A673 (cell line): ENCODE data around the gene PCARE. TPM values are rescaled to one million over a fixed set of nuclear protein-coding genes. Genes with fewer than 3 reads are reported as not detected.

Experiments
- BruUV-seq: library from RNA; stranded (reverse); fragments of 400-500 nt; replicated peaks from 2 replicates; lab custom pipeline; 2021; lab: Mats Ljungman, UMichigan
- CTCF ChIA-PET: fragments of 300-600 bp; sonication (Branson Sonifier 250); formaldehyde crosslinking; loops from one replicate; lab custom pipeline; 2022; ENCODE audit warnings: antibody characterized with exemption; lab: Charles Lee
- POLR2A ChIA-PET: fragments of 300-600 bp; sonication (Branson Sonifier 250); formaldehyde crosslinking; loops from one replicate; lab custom pipeline; 2022; ENCODE audit warnings: antibody characterized with exemption; ENCODE audit not compliant: low non-redundant PET; lab: Charles Lee
- DNase-seq: peaks from one replicate; pipeline ENCODE4 v3.0.0-alpha.2; 2015; ENCODE audit warnings: low spot score
- H3K27ac ChIP-seq: fragments of 200-600 bp; sonication (generic); 2 replicates; pipeline ENCODE4 v1.5.1; 2016; ENCODE audit warnings: mixed run types, low read depth, mild to moderate bottlenecking, mixed read lengths, antibody characterized with exemption, low read length; ENCODE audit not compliant: poor library complexity, severe bottlenecking
- H3K27me3 ChIP-seq: fragments of 200-600 bp; sonication (generic); replicated peaks from 2 replicates; pipeline ENCODE4 v1.6.1; 2017; ENCODE audit warnings: mixed run types, low read depth, mild to moderate bottlenecking, mixed read lengths, antibody characterized with exemption, low read length; ENCODE audit not compliant: insufficient read depth, poor library complexity
- H3K36me3 ChIP-seq: fragments of 200-600 bp; sonication (generic); 2 replicates; pipeline ENCODE4 v1.6.1; 2016; ENCODE audit warnings: mixed run types, mild to moderate bottlenecking, mixed read lengths, antibody characterized with exemption, low read length; ENCODE audit not compliant: insufficient read depth, poor library complexity, severe bottlenecking
- H3K4me1 ChIP-seq: fragments of 200-600 bp; sonication (generic); 2 replicates; pipeline ENCODE4 v1.6.1; 2017; ENCODE audit warnings: mixed run types, mild to moderate bottlenecking, mixed read lengths, antibody characterized with exemption, low read length; ENCODE audit not compliant: insufficient read depth, poor library complexity, severe bottlenecking
- H3K4me3 ChIP-seq: fragments of 200-600 bp; sonication (generic); 2 replicates; pipeline ENCODE4 v1.5.1; 2016; ENCODE audit warnings: low read depth, mixed run types, mild to moderate bottlenecking, mixed read lengths, low read length; ENCODE audit not compliant: poor library complexity, severe bottlenecking
- H3K9me3 ChIP-seq: fragments of 200-600 bp; sonication (generic); 2 replicates; pipeline ENCODE4 v1.6.1; 2016; ENCODE audit warnings: mixed run types, low read depth, mild to moderate bottlenecking, mixed read lengths, antibody characterized with exemption, low read length; ENCODE audit not compliant: poor library complexity, severe bottlenecking
- EZH2 ChIP-seq: fragments of 200-600 bp; sonication (generic); IDR thresholded peaks from 2 replicates; pipeline ENCODE4 v1.6.1; 2017; ENCODE audit warnings: borderline replicate concordance, low read depth, mild to moderate bottlenecking, mixed read lengths, antibody characterized with exemption, low read length; ENCODE audit not compliant: poor library complexity, severe bottlenecking
- intact Hi-C: fragments of 100-400 bp; cut with micrococcal nuclease; formaldehyde crosslinking; loops from one replicate; pipeline ENCODE4 v1.10.0; 2022; ENCODE audit not compliant: unreplicated experiment
- total RNA-seq: library from RNA; stranded (reverse); gene quantifications from 2 replicates; pipeline ENCODE4 v1.2.3, GENCODE V29; 2021
- TF ChIP-seq, protein P1 (sequence below): fragments of 300-800, 200-600 bp; sonication (generic); conservative IDR thresholded peaks from 2 replicates; pipeline ENCODE4 v1.5.1; 2017; ENCODE audit warnings: low read depth, mild to moderate bottlenecking, antibody characterized with exemption, low read length, moderate library complexity, mixed read lengths

The PCARE gene
- total RNA-seq, 1 experiment from 2014 or later: not detected

GRCh38 chr2:29024882-29025430, 49.4 kb downstream of the PCARE start:
- no peaks in the 10 kb centered on the region for H3K4me1 ChIP-seq
- TF ChIP-seq, protein P1, sequence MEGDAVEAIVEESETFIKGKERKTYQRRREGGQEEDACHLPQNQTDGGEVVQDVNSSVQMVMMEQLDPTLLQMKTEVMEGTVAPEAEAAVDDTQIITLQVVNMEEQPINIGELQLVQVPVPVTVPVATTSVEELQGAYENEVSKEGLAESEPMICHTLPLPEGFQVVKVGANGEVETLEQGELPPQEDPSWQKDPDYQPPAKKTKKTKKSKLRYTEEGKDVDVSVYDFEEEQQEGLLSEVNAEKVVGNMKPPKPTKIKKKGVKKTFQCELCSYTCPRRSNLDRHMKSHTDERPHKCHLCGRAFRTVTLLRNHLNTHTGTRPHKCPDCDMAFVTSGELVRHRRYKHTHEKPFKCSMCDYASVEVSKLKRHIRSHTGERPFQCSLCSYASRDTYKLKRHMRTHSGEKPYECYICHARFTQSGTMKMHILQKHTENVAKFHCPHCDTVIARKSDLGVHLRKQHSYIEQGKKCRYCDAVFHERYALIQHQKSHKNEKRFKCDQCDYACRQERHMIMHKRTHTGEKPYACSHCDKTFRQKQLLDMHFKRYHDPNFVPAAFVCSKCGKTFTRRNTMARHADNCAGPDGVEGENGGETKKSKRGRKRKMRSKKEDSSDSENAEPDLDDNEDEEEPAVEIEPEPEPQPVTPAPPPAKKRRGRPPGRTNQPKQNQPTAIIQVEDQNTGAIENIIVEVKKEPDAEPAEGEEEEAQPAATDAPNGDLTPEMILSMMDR: no peak
- TF ChIP-seq EZH2: no peak
- CTCF ChIA-PET: no interaction called here
- no peak overlapping the region for H3K27ac ChIP-seq
- BruUV-seq: no TSS peak
- H3K9me3 ChIP-seq: no peaks in the 10 kb centered on the region
- POLR2A ChIA-PET: no interaction called here
- intact Hi-C loops: no loop called here
- DNase-seq: no peak
- no peak overlapping the region for H3K4me3 ChIP-seq
- H3K36me3 ChIP-seq: no peaks in the 10 kb centered on the region
- no peaks in the 10 kb centered on the region for H3K27me3 ChIP-seq

DNA sequence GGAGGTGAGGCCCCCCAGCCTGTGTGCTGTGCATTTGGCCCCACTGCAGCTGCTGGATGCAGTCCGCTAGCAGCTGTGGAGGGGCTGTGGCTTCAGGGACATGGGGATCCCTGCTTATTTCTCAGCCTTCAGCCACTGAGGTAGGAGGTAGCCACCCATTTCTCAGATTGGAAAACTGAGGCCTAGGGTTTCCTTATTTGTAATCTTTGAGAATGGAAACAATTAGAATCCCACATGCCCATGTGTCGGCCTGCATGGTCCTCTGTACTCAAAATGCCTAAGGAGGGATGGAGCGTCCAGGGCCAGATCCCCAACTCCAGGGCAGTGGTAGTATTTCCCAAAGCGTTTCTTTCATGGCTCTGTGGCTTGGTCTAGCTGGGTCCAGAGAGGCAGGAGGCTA, 51.1 kb downstream of the PCARE start:
- Histone ChIP-seq H3K27ac (no peak overlapping the region), H3K9me3 (no peaks in the 10 kb centered on the region), H3K27me3 (no peaks in the 10 kb centered on the region), H3K36me3 (no peaks in the 10 kb centered on the region), H3K4me3 (no peak overlapping the region), H3K4me1 (no peaks in the 10 kb centered on the region)
- intact Hi-C loops: no loop called here
- ChIA-PET CTCF (no interaction called here), POLR2A (no interaction called here)
- BruUV-seq: no TSS peak
- TF ChIP-seq EZH2: no peak
- TF ChIP-seq, protein P1: no peak
- DNase-seq: no peak

- ChIA-PET CTCF (no interaction called here), POLR2A (no interaction called here)
- Histone ChIP-seq H3K36me3 (no peaks in the 10 kb centered on the region), H3K27ac (no peak overlapping the region), H3K9me3 (no peaks in the 10 kb centered on the region), H3K27me3 (no peaks in the 10 kb centered on the region), H3K4me1 (no peaks in the 10 kb centered on the region), H3K4me3 (no peak overlapping the region)
- no peak for DNase-seq
- BruUV-seq: no TSS peak
- TF ChIP-seq, protein P1: no peak
- TF ChIP-seq EZH2: no peak
- intact Hi-C loops: no loop called here
These were observed 51.6 kb downstream of the PCARE start for GRCh38 chr2:29022679-29023078.
